ENCODE data around the gene FHOD1. TPM values are rescaled to one million over a fixed set of nuclear protein-coding genes. Genes with fewer than 3 reads are reported as not detected.

FHOD1 gene
- total and polyA plus RNA-seq, 2 donors (not counting 1 experiment from before 2014, with no cell fraction given): 7.1 to 32.7 TPM

DNA sequence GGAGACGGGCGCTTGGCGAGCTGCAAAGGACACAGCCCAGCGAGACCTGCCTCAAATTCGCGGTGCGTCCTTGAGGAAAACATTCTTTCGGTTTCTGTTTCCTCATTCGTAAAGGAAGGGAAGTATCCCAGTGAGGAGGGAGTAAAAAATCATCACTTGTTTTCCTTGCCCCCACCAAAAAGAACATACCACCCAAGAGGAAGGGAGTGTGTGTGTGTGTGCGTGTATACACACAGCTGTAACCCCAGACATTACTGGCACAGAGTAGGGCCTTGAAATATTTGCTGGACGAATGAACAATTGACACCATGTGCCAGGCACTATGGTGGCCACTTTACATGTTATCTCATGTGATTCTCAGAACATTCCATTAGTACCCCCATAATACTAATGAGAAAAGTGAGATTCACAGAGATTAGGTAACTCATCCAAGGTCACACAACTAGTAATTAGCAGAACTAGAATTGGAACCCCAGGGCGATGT lies 61.6 kb downstream of the FHOD1 start:
- Histone ChIP-seq H3K4me1 (ENCODE audit: control insufficient read depth, extremely low read depth, insufficient read depth, low read length) (peaks cover 25% of the 10 kb centered on the region), H3K27me3 (ENCODE audit: control insufficient read depth, insufficient read depth, low read length) (no peaks in the 10 kb centered on the region), H3K4me3 (replicated peaks in 1 of 4; ENCODE audit: control extremely low read depth in 1 of 4, insufficient read depth in 1 of 4, low read depth in 3 of 4, low read length in 4 of 4) (peak overlapping the region in 1 of 4 experiments; percentile 34), H3K4me2 (ENCODE audit: extremely low read depth, insufficient read depth, low read length) (peak overlapping the region; percentile 39), H3K27ac (ENCODE audit: insufficient read depth, low read length) (no peak overlapping the region), H3K9ac (ENCODE audit: insufficient read depth, low read length) (no peak overlapping the region), H3K9me3 (ENCODE audit: control insufficient read depth, insufficient read depth, low read depth, low read length) (no peaks in the 10 kb centered on the region), H3K36me3 (ENCODE audit: control insufficient read depth, insufficient read depth, low read length) (no peaks in the 10 kb centered on the region), H4K20me1 (ENCODE audit: control insufficient read depth, extremely low read depth, insufficient read depth, low read length) (no peaks in the 10 kb centered on the region), H2AFZ (ENCODE audit: low read length) (no peak overlapping the region), H3K79me2 (ENCODE audit: control insufficient read depth, insufficient read depth, low read length) (peaks cover 9% of the 10 kb centered on the region)
- DNase-seq (ENCODE audit: low read depth in 2 of 2): no peak
- TF ChIP-seq, protein P1, sequence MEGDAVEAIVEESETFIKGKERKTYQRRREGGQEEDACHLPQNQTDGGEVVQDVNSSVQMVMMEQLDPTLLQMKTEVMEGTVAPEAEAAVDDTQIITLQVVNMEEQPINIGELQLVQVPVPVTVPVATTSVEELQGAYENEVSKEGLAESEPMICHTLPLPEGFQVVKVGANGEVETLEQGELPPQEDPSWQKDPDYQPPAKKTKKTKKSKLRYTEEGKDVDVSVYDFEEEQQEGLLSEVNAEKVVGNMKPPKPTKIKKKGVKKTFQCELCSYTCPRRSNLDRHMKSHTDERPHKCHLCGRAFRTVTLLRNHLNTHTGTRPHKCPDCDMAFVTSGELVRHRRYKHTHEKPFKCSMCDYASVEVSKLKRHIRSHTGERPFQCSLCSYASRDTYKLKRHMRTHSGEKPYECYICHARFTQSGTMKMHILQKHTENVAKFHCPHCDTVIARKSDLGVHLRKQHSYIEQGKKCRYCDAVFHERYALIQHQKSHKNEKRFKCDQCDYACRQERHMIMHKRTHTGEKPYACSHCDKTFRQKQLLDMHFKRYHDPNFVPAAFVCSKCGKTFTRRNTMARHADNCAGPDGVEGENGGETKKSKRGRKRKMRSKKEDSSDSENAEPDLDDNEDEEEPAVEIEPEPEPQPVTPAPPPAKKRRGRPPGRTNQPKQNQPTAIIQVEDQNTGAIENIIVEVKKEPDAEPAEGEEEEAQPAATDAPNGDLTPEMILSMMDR (conservative IDR thresholded peaks at IDR 0.05 in 1 of 2, IDR thresholded peaks at IDR 0.05 in 1 of 2; ENCODE audit: low read depth in 1 of 2, low read length in 2 of 2): no peak
- TF ChIP-seq EZH2 (IDR thresholded peaks at IDR 0.05; ENCODE audit: low read length, missing control alignments): no peak

DNA sequence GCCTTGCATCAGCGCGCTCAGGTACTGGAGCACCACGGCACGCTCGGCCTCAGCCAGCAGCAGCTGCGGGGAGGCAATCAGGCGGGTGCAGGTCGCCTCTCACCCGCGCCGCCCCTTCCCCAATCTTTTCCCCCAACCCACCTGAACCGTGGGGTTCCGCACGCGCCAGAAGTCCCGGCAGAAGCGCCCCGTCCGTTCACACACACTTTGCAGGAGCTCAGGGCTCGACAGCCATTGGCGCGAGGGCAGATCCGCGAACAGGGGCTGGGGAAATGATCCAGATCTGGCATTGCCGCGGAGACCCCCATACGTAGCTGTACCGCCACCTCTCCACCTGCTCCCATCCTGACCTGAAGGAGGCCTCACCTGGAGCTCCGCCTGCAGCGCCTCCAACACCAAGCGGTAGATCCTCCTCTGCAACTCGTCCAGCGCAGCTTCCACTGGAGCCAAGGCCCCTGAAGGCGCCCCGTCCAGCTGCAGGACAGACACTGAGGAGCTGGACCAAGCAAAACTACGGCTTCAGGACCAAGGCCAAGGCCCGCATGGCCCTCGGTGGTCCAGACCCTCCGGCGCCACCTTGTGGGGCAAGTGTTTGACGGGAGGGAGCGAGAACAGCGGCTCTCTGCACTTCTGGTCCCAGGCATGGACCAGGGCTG lies 62.2 kb downstream of the FHOD1 start:
- no peaks in the 10 kb centered on the region for H3K9me3 ChIP-seq (ENCODE audit: control insufficient read depth, insufficient read depth, low read depth, low read length)
- peak overlapping the region in 2 of 4 experiments; percentile 21 to 63 for H3K4me3 ChIP-seq (replicated peaks in 1 of 4; ENCODE audit: control extremely low read depth in 1 of 4, insufficient read depth in 1 of 4, low read depth in 3 of 4, low read length in 4 of 4)
- DNase-seq (ENCODE audit: low read depth in 2 of 2): peak; percentile 83 to 92
- TF ChIP-seq, protein P1 (conservative IDR thresholded peaks at IDR 0.05 in 1 of 2, IDR thresholded peaks at IDR 0.05 in 1 of 2; ENCODE audit: low read depth in 1 of 2, low read length in 2 of 2): peak; percentile 64 to 87
- TF ChIP-seq EZH2 (IDR thresholded peaks at IDR 0.05; ENCODE audit: low read length, missing control alignments): no peak
- H3K36me3 ChIP-seq (ENCODE audit: control insufficient read depth, insufficient read depth, low read length): peaks cover 3% of the 10 kb centered on the region
- H3K4me2 ChIP-seq (ENCODE audit: extremely low read depth, insufficient read depth, low read length): peak overlapping the region; percentile 39
- no peak overlapping the region for H2AFZ ChIP-seq (ENCODE audit: low read length)
- no peaks in the 10 kb centered on the region for H3K27me3 ChIP-seq (ENCODE audit: control insufficient read depth, insufficient read depth, low read length)
- no peak overlapping the region for H3K9ac ChIP-seq (ENCODE audit: insufficient read depth, low read length)
- no peak overlapping the region for H3K27ac ChIP-seq (ENCODE audit: insufficient read depth, low read length)
- H4K20me1 ChIP-seq (ENCODE audit: control insufficient read depth, extremely low read depth, insufficient read depth, low read length): no peaks in the 10 kb centered on the region
- peaks cover 9% of the 10 kb centered on the region for H3K79me2 ChIP-seq (ENCODE audit: control insufficient read depth, insufficient read depth, low read length)
- H3K4me1 ChIP-seq (ENCODE audit: control insufficient read depth, extremely low read depth, insufficient read depth, low read length): peaks cover 24% of the 10 kb centered on the region

DNA sequence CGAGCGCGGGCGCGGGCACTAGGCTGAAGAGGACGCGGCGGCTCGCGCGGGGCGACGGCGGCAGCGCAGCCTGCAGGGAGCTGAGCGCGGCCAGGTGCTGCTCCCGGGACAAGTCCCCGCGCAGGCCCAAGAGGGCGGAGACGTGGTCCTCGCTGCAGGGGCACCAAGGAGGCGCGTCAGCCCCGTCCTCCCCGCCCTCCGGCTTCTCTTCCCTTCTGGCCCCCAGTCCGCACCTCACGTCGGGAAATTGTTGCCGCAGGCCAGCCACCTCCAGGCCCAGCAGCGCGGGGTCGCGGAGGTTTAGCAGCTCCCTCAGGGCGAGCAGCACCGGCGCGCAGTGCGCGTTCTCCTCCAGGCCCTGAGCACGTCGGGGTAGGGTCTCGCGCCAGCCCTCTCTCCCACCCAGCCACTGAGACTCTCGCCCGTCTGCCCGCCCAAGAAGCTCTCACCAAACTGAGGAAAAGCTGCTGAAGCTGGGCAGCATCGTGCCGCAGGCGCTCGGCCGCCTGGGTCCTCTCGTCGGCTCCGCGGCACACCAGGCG lies 62.8 kb downstream of the FHOD1 start:
- H3K36me3 ChIP-seq (ENCODE audit: control insufficient read depth, insufficient read depth, low read length): peaks cover 3% of the 10 kb centered on the region
- peak overlapping the region; percentile 84 for H3K4me2 ChIP-seq (ENCODE audit: extremely low read depth, insufficient read depth, low read length)
- no peaks in the 10 kb centered on the region for H4K20me1 ChIP-seq (ENCODE audit: control insufficient read depth, extremely low read depth, insufficient read depth, low read length)
- H3K9ac ChIP-seq (ENCODE audit: insufficient read depth, low read length): no peak overlapping the region
- H3K27ac ChIP-seq (ENCODE audit: insufficient read depth, low read length): no peak overlapping the region
- TF ChIP-seq, protein P1 (conservative IDR thresholded peaks at IDR 0.05 in 1 of 2, IDR thresholded peaks at IDR 0.05 in 1 of 2; ENCODE audit: low read depth in 1 of 2, low read length in 2 of 2): no peak
- peak; percentile 42 for TF ChIP-seq EZH2 (IDR thresholded peaks at IDR 0.05; ENCODE audit: low read length, missing control alignments)
- no peaks in the 10 kb centered on the region for H3K9me3 ChIP-seq (ENCODE audit: control insufficient read depth, insufficient read depth, low read depth, low read length)
- DNase-seq (ENCODE audit: low read depth in 2 of 2): no peak
- H3K4me3 ChIP-seq (replicated peaks in 1 of 4; ENCODE audit: control extremely low read depth in 1 of 4, insufficient read depth in 1 of 4, low read depth in 3 of 4, low read length in 4 of 4): peak overlapping the region; percentile 24 to 67 (median 59)
- H3K79me2 ChIP-seq (ENCODE audit: control insufficient read depth, insufficient read depth, low read length): peaks cover 9% of the 10 kb centered on the region
- H3K27me3 ChIP-seq (ENCODE audit: control insufficient read depth, insufficient read depth, low read length): no peaks in the 10 kb centered on the region
- H3K4me1 ChIP-seq (ENCODE audit: control insufficient read depth, extremely low read depth, insufficient read depth, low read length): peaks cover 24% of the 10 kb centered on the region
- no peak overlapping the region for H2AFZ ChIP-seq (ENCODE audit: low read length)
